NCI-H187 (cell line): ENCODE measurements around the gene ARAF.

ENCODE experiments used
- DNase-seq, 2 experiments: peaks; one replicate each; lab custom pipeline; 2025; lab: John Stamatoyannopoulos, UW

Gene ARAF

GRCh38 chrX:47564438-47565085 is 3.6 kb downstream of the ARAF start:
- no peak for DNase-seq

GRCh38 chrX:47566841-47567240 is 5.8 kb downstream of the ARAF start:
- no peak for DNase-seq

GRCh38 chrX:47568656-47569295 is 7.8 kb downstream of the ARAF start:
- DNase-seq, result no peak

- DNase-seq, result no peak
Observed at GRCh38 chrX:47570794-47571193, 9.8 kb downstream of the ARAF start.

DNA sequence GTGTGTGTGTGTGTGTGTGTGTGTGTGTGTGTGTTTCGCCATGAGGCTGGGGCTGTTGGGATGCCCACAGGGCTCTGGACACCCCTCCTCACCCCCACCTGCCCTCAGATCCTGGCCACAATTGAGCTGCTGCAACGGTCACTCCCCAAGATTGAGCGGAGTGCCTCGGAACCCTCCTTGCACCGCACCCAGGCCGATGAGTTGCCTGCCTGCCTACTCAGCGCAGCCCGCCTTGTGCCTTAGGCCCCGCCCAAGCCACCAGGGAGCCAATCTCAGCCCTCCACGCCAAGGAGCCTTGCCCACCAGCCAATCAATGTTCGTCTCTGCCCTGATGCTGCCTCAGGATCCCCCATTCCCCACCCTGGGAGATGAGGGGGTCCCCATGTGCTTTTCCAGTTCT is 10.2 kb downstream of the ARAF start:
- DNase-seq, result no peak

DNA sequence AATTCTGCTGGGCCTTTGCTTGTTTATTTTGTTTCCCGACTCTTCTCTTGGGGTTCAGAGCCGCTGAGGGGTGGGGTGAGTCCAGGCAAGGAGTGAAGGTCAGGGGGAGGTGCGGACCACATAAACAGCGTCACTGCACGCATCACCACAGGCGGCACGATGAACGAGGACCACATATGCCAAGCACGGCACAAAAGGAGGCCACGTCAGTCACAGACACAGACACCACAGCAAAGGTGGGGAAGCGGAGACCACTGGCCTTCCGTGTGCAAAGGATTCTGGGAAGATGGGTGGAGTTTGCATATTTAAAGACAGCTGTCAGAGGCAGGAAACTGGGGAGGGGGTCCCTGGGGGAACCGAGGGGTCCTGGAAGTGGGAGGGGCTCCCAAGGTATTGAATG is 10.9 kb downstream of the ARAF start:
- no peak for DNase-seq

- DNase-seq, result no peak
Observed at GRCh38 chrX:47572773-47573340, 11.9 kb downstream of the ARAF start.

- no peak for DNase-seq
Observed at GRCh38 chrX:47573341-47574075, 12.5 kb downstream of the ARAF start.

DNA sequence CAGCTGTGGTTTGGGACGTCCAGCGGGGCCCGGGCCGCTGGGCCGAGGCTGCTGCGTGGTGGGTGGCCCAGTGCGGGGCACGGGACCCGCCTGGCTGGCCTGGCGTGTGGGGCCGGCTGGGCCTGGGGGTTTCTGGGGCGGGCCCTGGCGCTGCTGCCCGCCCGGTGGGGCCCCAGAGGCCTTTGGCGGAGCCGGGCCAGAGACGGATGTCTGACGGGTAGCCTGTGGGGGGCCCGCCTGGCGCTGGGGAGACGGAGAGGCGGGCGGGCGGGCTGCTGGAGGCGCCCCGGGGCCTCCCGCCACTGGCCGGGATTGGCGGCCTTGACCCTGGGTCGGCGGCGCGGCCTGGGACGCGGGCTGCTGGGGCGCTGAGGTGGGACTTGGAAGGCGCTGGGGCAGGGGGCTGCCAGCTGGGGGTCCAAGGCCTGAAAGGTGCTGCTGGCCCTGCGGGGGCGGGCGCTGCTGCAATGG is 13.1 kb downstream of the ARAF start:
- no peak for DNase-seq

- DNase-seq, result no peak
Observed at GRCh38 chrX:47574547-47575301, 13.7 kb downstream of the ARAF start.

DNA sequence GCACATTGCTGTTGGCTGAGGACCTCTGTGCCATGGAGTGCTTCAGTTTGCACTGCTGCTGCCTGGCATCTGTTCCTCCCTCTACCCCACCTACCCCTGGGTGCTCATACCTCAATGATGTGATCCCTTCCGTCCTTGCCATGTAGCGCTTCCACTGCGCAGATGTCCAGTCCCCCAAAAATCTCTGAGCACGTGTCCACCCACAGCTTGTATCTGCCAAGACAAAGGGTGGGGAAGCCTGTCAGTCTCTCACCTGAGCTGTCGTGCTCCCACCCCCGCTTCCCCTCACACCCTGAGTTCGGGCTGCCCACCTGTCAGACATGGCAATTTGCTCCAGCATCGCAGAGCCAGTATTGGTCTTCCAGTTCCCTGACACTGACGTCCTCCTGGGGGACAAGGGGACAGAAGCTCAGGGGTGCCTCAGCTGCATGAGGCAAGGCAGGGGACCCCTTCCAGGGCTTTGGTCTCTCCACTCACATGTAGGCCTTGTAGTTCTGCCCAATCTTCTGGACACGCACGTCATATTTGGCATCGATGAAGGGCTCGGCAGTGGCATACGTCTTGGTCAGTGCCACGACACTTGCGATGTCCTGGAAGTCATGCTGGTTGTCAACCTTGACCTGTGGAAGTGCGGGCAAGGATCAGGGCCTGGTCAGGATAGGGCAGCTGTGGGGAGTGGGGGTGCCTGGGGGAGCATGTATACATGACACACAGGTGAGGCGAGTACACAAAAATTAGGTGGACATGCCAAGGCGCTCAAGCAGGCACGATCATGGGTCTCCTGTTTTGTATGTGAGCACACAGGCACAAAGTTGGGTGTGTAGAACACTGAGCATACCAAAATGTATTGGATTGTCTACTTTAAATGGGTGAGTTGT is 15.3 kb downstream of the ARAF start:
- no peak for DNase-seq

DNA sequence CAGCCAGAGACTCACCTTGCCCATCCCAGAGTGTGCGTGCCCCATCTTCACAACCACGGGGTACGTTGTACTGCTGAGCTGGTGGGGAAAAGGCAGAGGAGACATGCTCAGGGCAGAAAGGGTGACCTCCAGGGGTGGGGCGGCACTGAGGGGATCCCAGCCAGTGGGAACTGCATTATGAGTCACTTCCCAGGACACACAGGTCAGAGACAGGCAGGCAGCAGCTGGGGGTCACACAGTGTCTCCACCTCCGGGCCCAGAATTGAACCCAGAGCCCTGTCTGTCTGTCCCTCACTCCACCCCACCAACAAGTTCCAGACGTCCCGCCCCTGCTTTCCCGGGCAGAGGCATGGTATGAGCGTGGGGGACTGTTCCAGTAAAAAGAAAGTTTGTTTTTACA is 16.4 kb downstream of the ARAF start:
- no peak for DNase-seq

- no peak for DNase-seq
Observed at GRCh38 chrX:47577901-47578300, 16.9 kb downstream of the ARAF start.

GRCh38 chrX:47578692-47579091 is 17.7 kb downstream of the ARAF start:
- DNase-seq, result no peak

DNA sequence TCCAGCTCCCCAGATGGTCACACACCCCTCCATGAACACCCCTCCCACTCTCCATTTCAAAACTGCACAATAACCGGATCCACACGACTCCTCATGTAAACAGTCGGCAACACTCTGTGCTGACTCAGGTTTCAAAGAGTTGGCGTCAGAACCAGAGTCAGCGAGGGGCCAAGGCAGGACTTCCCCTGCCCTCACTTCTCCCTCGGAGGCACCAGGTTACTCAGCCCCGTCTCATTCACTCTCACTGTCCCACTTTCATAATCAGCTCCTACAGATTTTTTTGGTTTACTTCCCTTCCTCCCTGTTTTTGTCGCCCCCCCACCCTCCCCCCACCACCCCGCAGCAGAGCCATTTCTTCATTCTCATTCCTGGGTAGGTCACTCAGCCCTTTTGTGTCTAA is 18.5 kb downstream of the ARAF start:
- no peak for DNase-seq

DNA sequence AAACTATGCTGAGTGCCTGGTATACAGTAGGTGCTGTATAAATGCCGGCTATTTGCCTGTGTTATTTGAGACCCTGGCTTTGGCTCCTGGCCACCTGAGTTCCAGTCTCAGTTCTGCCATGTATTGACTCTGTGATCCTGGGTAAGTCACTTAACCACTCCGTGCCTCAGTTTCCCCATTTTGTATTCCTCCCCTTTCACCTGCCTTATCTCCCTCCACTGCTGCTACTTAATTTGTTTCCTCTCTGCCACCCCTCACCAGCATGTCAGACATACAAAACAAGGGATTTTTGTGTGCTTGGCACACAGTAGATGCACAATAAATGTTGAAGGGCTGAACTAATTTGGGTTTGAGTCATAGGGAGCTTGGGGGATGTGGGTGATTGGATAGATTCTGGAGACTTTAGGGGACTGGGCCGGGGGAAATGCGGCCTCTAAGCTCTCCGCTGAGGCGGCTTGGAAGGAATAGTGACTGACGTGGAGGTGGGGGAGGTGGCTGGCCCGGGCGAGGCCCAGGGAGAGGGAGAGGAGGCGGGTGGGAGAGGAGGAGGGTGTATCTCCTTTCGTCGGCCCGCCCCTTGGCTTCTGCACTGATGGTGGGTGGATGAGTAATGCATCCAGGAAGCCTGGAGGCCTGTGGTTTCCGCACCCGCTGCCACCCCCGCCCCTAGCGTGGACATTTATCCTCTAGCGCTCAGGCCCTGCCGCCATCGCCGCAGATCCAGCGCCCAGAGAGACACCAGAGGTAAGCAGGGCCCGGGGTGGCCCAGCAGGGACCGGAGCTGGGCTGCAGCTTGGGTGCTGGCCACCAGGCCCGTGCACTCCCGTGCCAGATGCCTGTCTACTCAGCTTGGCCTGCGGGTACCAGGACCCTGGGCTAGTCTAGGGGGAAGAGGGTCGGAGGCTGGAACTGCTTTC is 21.0 kb downstream of the ARAF start, which contains the start of gene TIMP1:
TSS of gene TIMP1 (plus strand) at position 706 of the 917 bp plus-strand sequence. CDS start 980 bp downstream, outside the sequence.
- no peak for DNase-seq

- DNase-seq, result no peak
Observed at GRCh38 chrX:47583240-47583861, 22.3 kb downstream of the ARAF start.

- no peak for DNase-seq
Observed at GRCh38 chrX:47584714-47585113, 23.7 kb downstream of the ARAF start.

DNA sequence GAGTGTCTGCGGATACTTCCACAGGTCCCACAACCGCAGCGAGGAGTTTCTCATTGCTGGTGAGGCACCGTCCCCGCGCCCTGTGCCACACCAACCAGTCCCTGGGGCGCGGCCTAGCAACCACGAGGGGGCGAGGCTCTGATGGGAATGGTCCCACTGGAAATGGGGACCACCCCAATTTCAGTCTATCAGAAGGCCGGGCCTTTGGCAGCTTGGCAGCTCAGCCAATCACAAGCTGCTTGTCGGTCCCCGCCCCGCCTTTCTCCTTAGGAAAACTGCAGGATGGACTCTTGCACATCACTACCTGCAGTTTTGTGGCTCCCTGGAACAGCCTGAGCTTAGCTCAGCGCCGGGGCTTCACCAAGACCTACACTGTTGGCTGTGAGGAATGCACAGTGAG is 24.3 kb downstream of the ARAF start:
- no peak for DNase-seq
